AG09309 (cell line): Measurements from ENCODE around the gene SLC9A4.

Source experiments
- DNase-seq: peaks from one replicate; pipeline ENCODE4 v3.0.0-alpha.2; 2010; ENCODE audit warnings: low read depth
- H3K4me3 ChIP-seq: 2 replicates; pipeline ENCODE4 v1.5.1; 2011; ENCODE audit warnings: mild to moderate bottlenecking, low read depth, low read length, moderate library complexity; ENCODE audit not compliant: control insufficient read depth
- CTCF ChIP-seq: IDR thresholded peaks from 2 replicates; pipeline ENCODE4 v1.5.1; 2011; ENCODE audit warnings: mild to moderate bottlenecking, low read depth, low read length, inconsistent platforms; ENCODE audit not compliant: insufficient read depth, control insufficient read depth; ENCODE audit errors: missing control alignments

Gene SLC9A4

GRCh38 chr2:102432386-102432785 lies 40.6 kb upstream of the SLC9A4 start:
- DNase-seq, result no peak
- no peak overlapping the region for H3K4me3 ChIP-seq
- no peak for TF ChIP-seq CTCF

GRCh38 chr2:102433973-102434654 lies 38.9 kb upstream of the SLC9A4 start:
- no peak for TF ChIP-seq CTCF
- no peak for DNase-seq

GRCh38 chr2:102434655-102435381 lies 38.2 kb upstream of the SLC9A4 start:
- no peak for DNase-seq
- H3K4me3 ChIP-seq, result no peak overlapping the region
- TF ChIP-seq CTCF, result no peak

More at GRCh38 chr2:102433973-102434654, 38.9 kb upstream of the SLC9A4 start:
- H3K4me3 ChIP-seq, result no peak overlapping the region

- no peak overlapping the region for H3K4me3 ChIP-seq
- no peak for DNase-seq
- no peak for TF ChIP-seq CTCF
Observed at GRCh38 chr2:102435741-102436140, 37.3 kb upstream of the SLC9A4 start.

GRCh38 chr2:102436323-102436722 lies 36.7 kb upstream of the SLC9A4 start:
- TF ChIP-seq CTCF, result no peak
- DNase-seq, result no peak
- H3K4me3 ChIP-seq, result no peak overlapping the region

- no peak overlapping the region for H3K4me3 ChIP-seq
- DNase-seq, result no peak
- no peak for TF ChIP-seq CTCF
Observed at GRCh38 chr2:102437122-102437521, 35.9 kb upstream of the SLC9A4 start.
